Measurements from ENCODE around the gene VCAM1. TPM values are rescaled to one million over a fixed set of nuclear protein-coding genes. Genes with fewer than 3 reads are reported as not detected.

Gene VCAM1
- total RNA-seq, 1 experiment from 2014 or later, result 0.07 TPM

DNA sequence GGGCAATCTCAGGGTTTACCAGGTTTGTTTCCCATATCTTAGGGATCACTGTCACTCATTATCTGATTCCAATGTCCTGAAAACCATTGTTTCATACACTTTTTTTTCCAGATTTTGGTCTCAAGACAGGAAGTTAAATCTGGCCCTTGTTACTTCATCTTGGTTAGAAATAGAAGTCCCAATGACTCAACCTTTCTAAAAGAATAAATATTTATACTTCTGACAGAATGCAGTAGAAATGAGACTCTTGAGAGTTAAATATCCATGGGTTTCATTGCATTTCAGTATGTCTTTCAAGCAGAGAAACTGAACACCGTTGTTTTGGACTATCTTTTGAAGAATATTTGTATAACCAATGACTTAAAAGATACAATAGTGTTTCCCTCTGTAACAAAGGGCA lies 19.8 kb upstream of the VCAM1 start:
- DNase-seq, result no peak
- no peaks in the 10 kb centered on the region for H3K27me3 Mint-ChIP-seq (ENCODE audit: low read depth)

More for the DNA sequence above, 19.8 kb upstream of the VCAM1 start:
- no peak overlapping the region for H3K4me2 ChIP-seq (ENCODE audit: insufficient read depth, insufficient read length, low read length)
- H3K56ac ChIP-seq (ENCODE audit: insufficient read length, low read depth, low read length), result no peak overlapping the region
- H3K27ac Mint-ChIP-seq, result no peak overlapping the region
- H3K14ac ChIP-seq (ENCODE audit: insufficient read depth, low read length), result no peak overlapping the region
- H4K5ac ChIP-seq (ENCODE audit: insufficient read length, low read depth, low read length), result no peak overlapping the region
- H2AK5ac ChIP-seq (ENCODE audit: insufficient read length, low read length), result no peak overlapping the region
- TF ChIP-seq, protein P1, sequence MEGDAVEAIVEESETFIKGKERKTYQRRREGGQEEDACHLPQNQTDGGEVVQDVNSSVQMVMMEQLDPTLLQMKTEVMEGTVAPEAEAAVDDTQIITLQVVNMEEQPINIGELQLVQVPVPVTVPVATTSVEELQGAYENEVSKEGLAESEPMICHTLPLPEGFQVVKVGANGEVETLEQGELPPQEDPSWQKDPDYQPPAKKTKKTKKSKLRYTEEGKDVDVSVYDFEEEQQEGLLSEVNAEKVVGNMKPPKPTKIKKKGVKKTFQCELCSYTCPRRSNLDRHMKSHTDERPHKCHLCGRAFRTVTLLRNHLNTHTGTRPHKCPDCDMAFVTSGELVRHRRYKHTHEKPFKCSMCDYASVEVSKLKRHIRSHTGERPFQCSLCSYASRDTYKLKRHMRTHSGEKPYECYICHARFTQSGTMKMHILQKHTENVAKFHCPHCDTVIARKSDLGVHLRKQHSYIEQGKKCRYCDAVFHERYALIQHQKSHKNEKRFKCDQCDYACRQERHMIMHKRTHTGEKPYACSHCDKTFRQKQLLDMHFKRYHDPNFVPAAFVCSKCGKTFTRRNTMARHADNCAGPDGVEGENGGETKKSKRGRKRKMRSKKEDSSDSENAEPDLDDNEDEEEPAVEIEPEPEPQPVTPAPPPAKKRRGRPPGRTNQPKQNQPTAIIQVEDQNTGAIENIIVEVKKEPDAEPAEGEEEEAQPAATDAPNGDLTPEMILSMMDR (conservative IDR thresholded peaks at IDR 0.05), result no peak
- H3K23ac ChIP-seq (ENCODE audit: insufficient read length, low read depth, low read length), result no peak overlapping the region
- H4K91ac ChIP-seq (ENCODE audit: insufficient read length, low read depth, low read length), result no peak overlapping the region
- peaks cover 5% of the 10 kb centered on the region in 2 experiments; a peak in 2 of 5 replicates for H3K9me3 Mint-ChIP-seq
- H4K8ac ChIP-seq (replicated peaks; ENCODE audit: insufficient read length, low read depth, low read length), result no peak overlapping the region
- 0 out of 2 replicates have a peak, but pooled peaks cover 4% of the 10 kb centered on the region for H3K4me1 ChIP-seq (ENCODE audit: insufficient read depth, low read length)
- no peak overlapping the region for H2BK120ac ChIP-seq (ENCODE audit: low read depth, low read length, poor library complexity, severe bottlenecking)
- no peak overlapping the region for H3K4me3 Mint-ChIP-seq
- no CpG with 5 or more reads among the region's 1 CpG for whole genome bisulfite sequencing (ENCODE audit: extremely low coverage, insufficient read length, low lambda C conversion rate)
- H2AFZ ChIP-seq (ENCODE audit: low read length), result no peak overlapping the region
- H4K20me1 ChIP-seq (ENCODE audit: control insufficient read depth, insufficient read depth, insufficient read length), result no peaks in the 10 kb centered on the region
- no peak overlapping the region for H2BK20ac ChIP-seq (ENCODE audit: low read depth, low read length, poor library complexity, severe bottlenecking)
- no peaks in the 10 kb centered on the region for H3K79me2 ChIP-seq (ENCODE audit: insufficient read depth, low read length)
- no peak overlapping the region for H3K18ac ChIP-seq (ENCODE audit: insufficient read length, low read depth, low read length)
- no peak overlapping the region for H3K4ac ChIP-seq (ENCODE audit: low read depth, low read length)
- no peaks in the 10 kb centered on the region for H3K23me2 ChIP-seq (ENCODE audit: insufficient read length, low read depth, low read length, poor library complexity, severe bottlenecking)
- no peak overlapping the region for H3K27ac ChIP-seq (ENCODE audit: insufficient read length, low read depth, low read length)
- no peaks in the 10 kb centered on the region for H3K79me1 ChIP-seq (ENCODE audit: insufficient read depth, low read depth, low read length, poor library complexity, severe bottlenecking)
- 0 out of 7 replicates have a peak, but pooled peaks cover 0 to 3% (median 0%) of the 10 kb centered on the region in 3 experiments for H3K36me3 Mint-ChIP-seq (ENCODE audit: insufficient read depth in 1 of 3, low read depth in 3 of 3)
- H3K9me3 ChIP-seq (ENCODE audit: control insufficient read depth, low read depth, low read length), result no peaks in the 10 kb centered on the region
- H3K27me3 ChIP-seq (ENCODE audit: insufficient read depth, low read length), result no peaks in the 10 kb centered on the region
- H3K9ac ChIP-seq (ENCODE audit: extremely low read depth, insufficient read length, low read length), result no peak overlapping the region
- H2BK12ac ChIP-seq (ENCODE audit: insufficient read length, low read depth, low read length), result no peak overlapping the region
- no peak overlapping the region for H3T11ph ChIP-seq (ENCODE audit: low read length)
- no peak overlapping the region for H2BK15ac ChIP-seq (ENCODE audit: low read depth, low read length)
- peaks cover 6% of the 10 kb centered on the region in 2 experiments for H3K4me1 Mint-ChIP-seq
- H2BK5ac ChIP-seq (ENCODE audit: insufficient read length, low read length), result no peak overlapping the region
